Astrocyte of the spinal cord (primary cell): ENCODE measurements around the gene DCAF16.
"Not testable (repeated sequence)": the region's sequence is repeated elsewhere in the genome, so short reads cannot be mapped to it uniquely, and the experiment has no call there.

ENCODE experiments used
- DNase-seq: peaks from one replicate; pipeline ENCODE4 v3.0.0; 2011; ENCODE audit warnings: low read depth, low spot score
- H3K4me3 ChIP-seq: 2 replicates; pipeline ENCODE4 v1.5.1; 2011; ENCODE audit warnings: low read depth, mild to moderate bottlenecking, low read length, moderate library complexity
- CTCF ChIP-seq: IDR thresholded peaks from 2 replicates; pipeline ENCODE4 v1.5.1; 2012; ENCODE audit warnings: low read depth, mild to moderate bottlenecking, low read length, inconsistent platforms
- in situ Hi-C: cut with HindIII; loops from 2 replicates; pipeline ENCODE4 v1.10.0; 2017; ENCODE audit warnings: low sequenced_read_pairs

Gene DCAF16

DNA sequence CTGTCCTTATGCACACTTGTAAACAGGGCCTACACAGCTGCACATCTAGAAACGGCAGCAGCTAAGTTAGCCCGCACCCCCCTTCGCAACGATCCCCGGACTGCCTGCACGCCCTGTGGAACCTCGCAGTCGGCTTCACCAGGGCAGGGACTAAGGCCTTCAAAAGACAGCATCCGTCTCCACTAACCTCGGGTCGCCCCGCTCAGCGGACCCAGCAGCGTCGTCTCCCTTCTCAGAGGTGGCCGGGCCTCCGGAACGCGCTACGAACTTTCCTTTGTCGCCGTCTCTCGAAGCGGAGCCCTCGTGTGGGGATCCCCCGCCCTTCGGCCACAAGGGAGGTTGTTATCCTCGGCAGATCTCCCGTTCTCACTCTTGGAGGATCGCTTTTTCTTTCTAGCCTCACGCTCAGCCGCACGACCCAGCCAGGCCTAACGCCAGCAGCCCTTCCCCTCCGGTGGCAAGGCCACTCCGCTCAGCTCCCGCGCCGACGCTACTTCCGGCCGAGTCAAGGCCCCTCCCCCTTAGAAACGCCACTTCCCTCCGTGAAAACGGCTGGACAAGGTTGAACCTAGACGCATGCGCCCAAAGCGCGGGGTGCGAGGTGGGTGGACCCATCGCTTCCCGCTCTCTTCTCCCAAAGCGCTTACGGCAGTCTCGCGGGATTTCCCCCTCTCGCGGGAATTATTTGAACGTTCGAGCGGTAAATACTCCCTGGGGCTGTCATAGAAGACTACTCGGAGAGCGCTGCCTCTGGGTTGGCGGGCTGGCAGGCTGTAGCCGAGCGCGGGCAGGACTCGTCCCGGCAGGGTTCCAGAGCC, at the start of gene DCAF16, which contains the start of gene NCAPG:
Gene DCAF16, minus strand, starts transcription at position 498 of the 818 bp plus-strand sequence. CDS start 6,616 bp downstream, outside the sequence.
Gene NCAPG, plus strand, starts transcription at position 720 of the 818 bp plus-strand sequence. CDS start 99 bp downstream, outside the sequence.
- no peak for TF ChIP-seq CTCF
- in situ Hi-C loops, result no loop called here
- peak; percentile 100 for DNase-seq
- peak within 1 kb of the TSS; percentile 98 for H3K4me3 ChIP-seq

GRCh38 chr4:17859793-17860406, 49.3 kb upstream of the DCAF16 start:
- no peak overlapping the region for H3K4me3 ChIP-seq
- no peak for TF ChIP-seq CTCF
- in situ Hi-C loops, result no loop called here
- no peak for DNase-seq

DNA sequence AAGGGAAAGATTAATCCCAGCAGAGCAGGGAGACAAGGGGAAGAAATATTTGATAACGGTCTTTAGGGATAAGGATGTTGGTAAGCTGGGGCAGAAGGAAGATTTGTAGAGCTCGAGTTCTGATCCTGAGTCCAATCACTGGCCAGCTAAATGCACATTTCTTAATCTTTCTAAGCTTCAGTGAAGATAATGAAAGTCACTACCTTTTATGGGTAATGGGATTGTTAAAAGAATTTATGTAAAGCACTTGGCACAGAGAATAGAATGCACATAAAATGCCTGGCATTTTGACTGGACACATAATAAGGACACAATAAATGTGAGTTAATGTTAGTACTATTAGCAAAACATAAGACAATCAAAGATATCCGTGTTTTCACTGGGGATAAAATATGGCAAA, 43.5 kb upstream of the DCAF16 start:
- in situ Hi-C loops, result no loop called here
- no peak for DNase-seq
- H3K4me3 ChIP-seq, result no peak overlapping the region
- no peak for TF ChIP-seq CTCF

DNA sequence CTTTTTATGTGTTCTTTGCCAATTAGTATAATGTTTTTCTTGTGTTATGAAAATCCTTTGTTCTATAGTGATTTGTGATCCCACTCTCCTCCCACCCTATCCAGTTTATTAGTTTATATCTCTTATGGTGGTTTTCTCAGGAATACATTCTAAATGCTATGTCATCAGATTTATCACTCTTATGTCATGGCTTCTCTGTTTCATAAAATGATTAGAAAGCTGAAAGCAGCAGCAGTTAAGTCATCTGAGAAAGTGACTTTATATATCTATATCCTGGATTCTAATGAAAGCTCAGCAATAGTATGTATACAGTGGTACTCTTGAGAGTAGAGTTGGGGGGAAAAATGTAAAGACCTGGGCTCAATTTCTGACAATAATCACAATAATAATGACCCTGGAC, 41.4 kb upstream of the DCAF16 start:
- TF ChIP-seq CTCF, result no peak
- no peak overlapping the region for H3K4me3 ChIP-seq
- in situ Hi-C loops, result no loop called here

DNA sequence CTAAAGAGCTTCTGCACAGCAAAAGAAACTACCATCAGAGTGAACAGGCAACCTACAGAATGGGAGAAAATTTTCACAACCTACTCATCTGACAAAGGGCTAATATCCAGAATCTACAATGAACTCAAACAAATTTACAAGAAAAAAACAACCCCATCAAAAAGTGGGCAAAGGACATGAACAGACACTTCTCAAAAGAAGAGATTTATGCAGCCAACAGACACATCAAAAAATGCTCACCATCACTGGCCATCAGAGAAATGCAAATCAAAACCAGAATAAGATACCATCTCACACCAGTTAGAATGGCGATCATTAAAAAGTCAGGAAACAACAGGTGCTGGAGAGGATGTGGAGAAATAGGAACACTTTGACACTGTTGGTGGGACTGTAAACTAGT, 39.7 kb upstream of the DCAF16 start:
- DNase-seq, H3K4me3 ChIP-seq, in situ Hi-C loops: not testable (repeated sequence)

More for the DNA sequence above, 41.4 kb upstream of the DCAF16 start:
- no peak for DNase-seq

- no peak overlapping the region for H3K4me3 ChIP-seq
- peak; percentile 20 for DNase-seq
- TF ChIP-seq CTCF, result no peak
- in situ Hi-C loops, result no loop called here
Measured at GRCh38 chr4:17846266-17846665, 35.7 kb upstream of the DCAF16 start.
